HL-60 (cell line): Measurements from ENCODE around the gene FAM98C.

ENCODE experiments used
- DNase-seq, 2 experiments: peaks; one replicate each; pipeline ENCODE4 v3.0.0-alpha.2; 2010 to 2020; ENCODE audit warnings: low read depth in 1 of 2, low spot score in 1 of 2
- H3K27ac ChIP-seq: fragments of 250-450 bp; sonication (Bioruptor Pico); replicated peaks from 2 replicates; pipeline ENCODE4 v1.5.1; 2020; ENCODE audit warnings: mild to moderate bottlenecking, moderate library complexity
- H3K27me3 ChIP-seq: fragments of 250-450 bp; sonication (Bioruptor Pico); 2 replicates; pipeline ENCODE4 v1.5.1; 2021; ENCODE audit warnings: mild to moderate bottlenecking, moderate library complexity; ENCODE audit not compliant: insufficient read depth, poor library complexity, severe bottlenecking
- H3K4me3 ChIP-seq: replicated peaks from 2 replicates; pipeline ENCODE4 v1.5.1; 2011; ENCODE audit warnings: mild to moderate bottlenecking, control low read depth, low read length; ENCODE audit not compliant: insufficient read depth
- GABPA ChIP-seq: IDR thresholded peaks from 2 replicates; pipeline ENCODE4 v1.6.1; 2012; ENCODE audit warnings: low read depth
- POLR2AphosphoS5 ChIP-seq: IDR thresholded peaks from 2 replicates; pipeline ENCODE4 v1.6.1; 2012; ENCODE audit warnings: low read depth
- SPI1 ChIP-seq: IDR thresholded peaks from 2 replicates; pipeline ENCODE4 v1.6.1; 2012; ENCODE audit warnings: low read depth, mild to moderate bottlenecking, borderline replicate concordance
- TF ChIP-seq, protein P1 (sequence below): IDR thresholded peaks from 2 replicates; pipeline ENCODE4 v1.6.1; 2012; ENCODE audit warnings: low read depth; ENCODE audit not compliant: insufficient replicate concordance
- TF ChIP-seq, protein P2 (sequence below): IDR thresholded peaks from one replicate; pipeline ENCODE4 v1.5.1; 2011; ENCODE audit warnings: low read length, control low read depth, inconsistent platforms; ENCODE audit not compliant: insufficient read depth

The FAM98C gene

DNA sequence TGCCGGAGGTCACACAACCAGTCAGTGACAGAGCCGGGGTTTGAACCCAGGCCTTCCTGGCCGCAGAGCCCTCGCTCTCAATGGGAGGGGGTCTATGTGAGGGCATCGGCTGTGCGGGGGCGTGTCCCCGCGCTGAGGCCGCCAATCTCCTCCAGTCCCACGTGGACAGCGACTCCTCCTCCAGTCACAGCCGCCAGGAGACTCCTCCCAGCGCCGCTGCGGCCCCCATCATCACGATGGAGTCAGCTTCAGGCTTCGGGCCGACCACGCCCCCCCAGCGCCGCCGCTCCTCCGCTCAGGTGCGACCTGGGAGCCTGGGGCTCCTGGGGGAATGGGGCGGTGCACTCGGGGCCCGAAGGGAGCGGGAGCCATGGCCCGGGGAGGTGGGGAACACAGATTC, 8.4 kb upstream of the FAM98C start:
- H3K27ac ChIP-seq, result no peak overlapping the region
- no peak overlapping the region for H3K4me3 ChIP-seq
- peaks cover 27% of the 10 kb centered on the region for H3K27me3 ChIP-seq
- no peak for TF ChIP-seq POLR2AphosphoS5
- TF ChIP-seq GABPA, result no peak
- TF ChIP-seq SPI1, result no peak
- TF ChIP-seq, protein P1, sequence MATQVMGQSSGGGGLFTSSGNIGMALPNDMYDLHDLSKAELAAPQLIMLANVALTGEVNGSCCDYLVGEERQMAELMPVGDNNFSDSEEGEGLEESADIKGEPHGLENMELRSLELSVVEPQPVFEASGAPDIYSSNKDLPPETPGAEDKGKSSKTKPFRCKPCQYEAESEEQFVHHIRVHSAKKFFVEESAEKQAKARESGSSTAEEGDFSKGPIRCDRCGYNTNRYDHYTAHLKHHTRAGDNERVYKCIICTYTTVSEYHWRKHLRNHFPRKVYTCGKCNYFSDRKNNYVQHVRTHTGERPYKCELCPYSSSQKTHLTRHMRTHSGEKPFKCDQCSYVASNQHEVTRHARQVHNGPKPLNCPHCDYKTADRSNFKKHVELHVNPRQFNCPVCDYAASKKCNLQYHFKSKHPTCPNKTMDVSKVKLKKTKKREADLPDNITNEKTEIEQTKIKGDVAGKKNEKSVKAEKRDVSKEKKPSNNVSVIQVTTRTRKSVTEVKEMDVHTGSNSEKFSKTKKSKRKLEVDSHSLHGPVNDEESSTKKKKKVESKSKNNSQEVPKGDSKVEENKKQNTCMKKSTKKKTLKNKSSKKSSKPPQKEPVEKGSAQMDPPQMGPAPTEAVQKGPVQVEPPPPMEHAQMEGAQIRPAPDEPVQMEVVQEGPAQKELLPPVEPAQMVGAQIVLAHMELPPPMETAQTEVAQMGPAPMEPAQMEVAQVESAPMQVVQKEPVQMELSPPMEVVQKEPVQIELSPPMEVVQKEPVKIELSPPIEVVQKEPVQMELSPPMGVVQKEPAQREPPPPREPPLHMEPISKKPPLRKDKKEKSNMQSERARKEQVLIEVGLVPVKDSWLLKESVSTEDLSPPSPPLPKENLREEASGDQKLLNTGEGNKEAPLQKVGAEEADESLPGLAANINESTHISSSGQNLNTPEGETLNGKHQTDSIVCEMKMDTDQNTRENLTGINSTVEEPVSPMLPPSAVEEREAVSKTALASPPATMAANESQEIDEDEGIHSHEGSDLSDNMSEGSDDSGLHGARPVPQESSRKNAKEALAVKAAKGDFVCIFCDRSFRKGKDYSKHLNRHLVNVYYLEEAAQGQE, result no peak
- TF ChIP-seq, protein P2, sequence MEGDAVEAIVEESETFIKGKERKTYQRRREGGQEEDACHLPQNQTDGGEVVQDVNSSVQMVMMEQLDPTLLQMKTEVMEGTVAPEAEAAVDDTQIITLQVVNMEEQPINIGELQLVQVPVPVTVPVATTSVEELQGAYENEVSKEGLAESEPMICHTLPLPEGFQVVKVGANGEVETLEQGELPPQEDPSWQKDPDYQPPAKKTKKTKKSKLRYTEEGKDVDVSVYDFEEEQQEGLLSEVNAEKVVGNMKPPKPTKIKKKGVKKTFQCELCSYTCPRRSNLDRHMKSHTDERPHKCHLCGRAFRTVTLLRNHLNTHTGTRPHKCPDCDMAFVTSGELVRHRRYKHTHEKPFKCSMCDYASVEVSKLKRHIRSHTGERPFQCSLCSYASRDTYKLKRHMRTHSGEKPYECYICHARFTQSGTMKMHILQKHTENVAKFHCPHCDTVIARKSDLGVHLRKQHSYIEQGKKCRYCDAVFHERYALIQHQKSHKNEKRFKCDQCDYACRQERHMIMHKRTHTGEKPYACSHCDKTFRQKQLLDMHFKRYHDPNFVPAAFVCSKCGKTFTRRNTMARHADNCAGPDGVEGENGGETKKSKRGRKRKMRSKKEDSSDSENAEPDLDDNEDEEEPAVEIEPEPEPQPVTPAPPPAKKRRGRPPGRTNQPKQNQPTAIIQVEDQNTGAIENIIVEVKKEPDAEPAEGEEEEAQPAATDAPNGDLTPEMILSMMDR, result no peak
- no peak for DNase-seq

DNA sequence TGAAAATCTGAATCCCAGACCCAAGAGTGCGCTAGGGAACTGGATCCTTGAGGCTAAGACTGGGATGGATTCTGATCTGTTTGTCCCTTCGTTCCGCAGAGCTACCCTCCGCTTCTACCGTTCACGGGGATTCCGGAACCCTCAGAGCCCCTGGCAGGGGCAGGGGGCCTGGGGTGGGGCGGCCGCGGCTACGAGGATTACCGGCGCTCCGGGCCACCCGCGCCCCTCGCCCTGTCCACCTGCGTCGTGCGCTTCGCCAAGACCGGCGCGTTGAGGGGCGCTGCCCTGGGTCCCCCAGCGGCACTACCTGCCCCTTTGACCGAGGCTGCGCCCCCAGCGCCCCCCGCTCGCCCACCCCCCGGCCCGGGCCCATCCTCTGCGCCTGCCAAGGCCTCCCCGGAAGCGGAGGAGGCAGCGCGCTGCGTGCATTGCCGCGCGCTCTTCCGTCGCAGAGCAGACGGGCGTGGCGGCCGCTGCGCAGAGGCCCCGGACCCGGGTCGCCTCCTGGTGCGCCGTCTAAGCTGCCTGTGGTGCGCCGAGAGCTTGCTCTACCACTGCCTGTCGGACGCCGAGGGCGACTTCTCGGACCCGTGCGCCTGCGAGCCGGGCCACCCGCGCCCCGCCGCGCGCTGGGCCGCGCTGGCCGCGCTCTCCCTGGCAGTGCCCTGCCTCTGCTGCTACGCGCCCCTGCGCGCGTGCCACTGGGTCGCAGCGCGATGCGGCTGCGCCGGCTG, 7.3 kb upstream of the FAM98C start:
- Histone ChIP-seq H3K4me3 (no peak overlapping the region), H3K27ac (no peak overlapping the region), H3K27me3 (peaks cover 22% of the 10 kb centered on the region)
- TF ChIP-seq, protein P1, result no peak
- TF ChIP-seq, protein P2, result no peak
- TF ChIP-seq SPI1 (no peak), POLR2AphosphoS5 (no peak), GABPA (no peak)
- no peak for DNase-seq

DNA sequence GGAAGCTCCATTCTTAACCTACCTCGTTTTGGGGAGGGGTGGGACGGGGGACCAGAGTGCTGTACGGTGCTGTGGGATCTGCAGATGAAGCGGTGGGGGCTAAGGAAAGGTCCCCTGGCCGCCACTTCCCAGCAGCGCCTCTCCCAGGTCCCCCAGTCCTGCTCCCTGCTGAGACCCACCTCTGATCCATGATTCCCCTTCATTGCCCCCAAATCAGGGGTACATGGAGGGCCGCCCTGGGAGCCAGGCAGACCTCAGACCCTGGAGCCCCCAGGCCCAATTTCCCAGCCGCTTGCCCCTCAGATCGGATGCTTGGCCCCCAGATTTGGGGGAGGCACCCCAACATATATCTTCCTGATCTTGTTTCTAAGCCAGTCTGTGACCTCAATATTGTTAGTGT, 3.8 kb upstream of the FAM98C start:
- TF ChIP-seq GABPA, result no peak
- Histone ChIP-seq H3K27ac (no peak overlapping the region), H3K4me3 (no peak overlapping the region), H3K27me3 (peaks cover 16% of the 10 kb centered on the region)
- no peak for DNase-seq

DNA sequence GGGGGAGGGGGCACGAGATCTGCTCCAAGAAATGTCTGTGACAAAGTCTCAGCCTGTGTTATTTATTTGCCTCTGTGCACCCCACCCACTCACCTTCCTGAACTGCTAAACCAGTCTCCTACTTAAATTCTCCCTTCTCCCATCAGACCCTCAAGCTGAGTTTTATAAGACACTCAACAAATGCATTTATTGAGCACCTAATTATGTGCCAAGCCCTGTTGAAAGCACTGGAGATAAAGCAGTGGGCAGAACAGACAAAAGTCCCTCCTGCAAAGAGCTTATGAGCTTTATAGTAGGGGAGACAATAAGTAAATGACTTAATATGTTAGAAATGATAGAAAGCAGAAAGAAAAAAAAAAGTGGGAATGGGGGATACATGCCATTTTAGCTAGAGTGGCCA, 3.4 kb upstream of the FAM98C start:
- H3K27me3 ChIP-seq, result peaks cover 15% of the 10 kb centered on the region
- H3K27ac ChIP-seq, result no peak overlapping the region
- TF ChIP-seq GABPA, result no peak
- H3K4me3 ChIP-seq, result no peak overlapping the region
- DNase-seq, result no peak

DNA sequence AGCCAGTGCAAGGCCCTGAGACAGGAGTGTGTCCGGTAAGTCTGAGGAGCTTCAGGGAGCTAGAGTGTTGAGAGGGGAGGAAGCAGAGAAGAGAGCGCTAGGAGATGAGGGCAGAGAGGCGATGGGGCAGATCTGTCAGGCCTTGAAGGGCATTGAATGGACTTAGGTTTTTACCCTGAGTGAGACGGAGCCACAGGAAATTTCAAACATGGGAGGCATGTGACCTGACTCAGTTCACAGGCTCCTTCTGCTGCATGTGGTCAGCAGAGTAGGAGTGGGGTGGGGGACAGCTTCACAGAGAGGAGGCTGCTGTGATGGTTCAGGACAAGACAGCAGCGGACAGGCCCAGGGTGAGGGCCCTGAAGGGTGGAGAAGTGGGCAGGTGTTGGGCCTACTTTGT, 2.5 kb upstream of the FAM98C start:
- Histone ChIP-seq H3K27me3 (peaks cover 15% of the 10 kb centered on the region), H3K4me3 (no peak overlapping the region), H3K27ac (no peak overlapping the region)
- no peak for DNase-seq
- TF ChIP-seq, protein P1, result no peak
- no peak for TF ChIP-seq SPI1
- TF ChIP-seq, protein P2, result no peak
- TF ChIP-seq POLR2AphosphoS5, result no peak
